Fibroblast of the conjunctiva (primary cell): Measurements from ENCODE around the gene PSD2.
"Not testable (repeated sequence)": the region's sequence is repeated elsewhere in the genome, so short reads cannot be mapped to it uniquely, and the experiment has no call there.

ENCODE experiments used
- DNase-seq: peaks from one replicate; pipeline ENCODE4 v3.0.0-alpha.2; 2010; ENCODE audit warnings: low read depth

PSD2 gene

GRCh38 chr5:139792218-139792617 lies 3.4 kb upstream of the PSD2 start:
- DNase-seq, result no peak

- not testable (repeated sequence) for DNase-seq
Measured at GRCh38 chr5:139792655-139793054, 3.0 kb upstream of the PSD2 start.

DNA sequence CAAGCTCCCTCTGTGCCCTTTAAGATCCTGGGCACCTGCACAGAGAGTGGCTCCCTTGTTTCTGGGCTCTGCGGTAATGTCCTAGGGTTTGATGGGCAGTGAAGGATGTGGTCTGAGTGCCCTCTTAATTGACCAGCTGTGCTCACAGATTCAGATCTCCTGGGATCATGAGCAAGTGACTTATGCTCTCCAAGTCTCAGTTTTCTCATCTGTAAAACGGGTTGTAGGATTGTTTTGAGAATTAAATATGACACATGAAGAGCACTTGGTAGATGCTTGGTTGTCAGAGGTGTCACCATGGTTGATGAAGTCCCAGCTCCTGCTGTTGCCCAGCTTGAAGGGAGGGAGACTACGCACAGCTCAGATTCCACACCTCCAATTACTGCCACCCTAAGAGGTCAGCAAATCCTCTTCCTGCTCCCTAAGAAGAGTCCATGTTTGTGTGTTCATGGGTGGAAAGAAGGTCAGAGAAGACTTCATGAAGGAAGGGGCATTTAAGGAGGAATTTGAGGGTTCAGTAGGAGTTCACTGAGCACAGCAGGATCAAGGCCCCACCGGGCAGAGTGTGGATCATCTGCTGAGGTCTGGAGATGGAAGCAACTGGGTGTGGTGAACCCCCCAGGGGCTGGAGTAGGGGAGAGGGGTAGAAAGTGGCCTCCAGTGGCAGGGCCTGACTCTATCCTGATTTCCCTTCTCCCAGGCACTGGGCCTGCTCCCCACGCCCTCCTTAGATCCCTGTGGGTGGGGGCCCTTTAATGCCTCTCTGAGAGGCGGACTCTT lies 1.4 kb upstream of the PSD2 start:
- DNase-seq, result no peak

- DNase-seq, result no peak
Measured at GRCh38 chr5:139796061-139796806, 626 bp downstream of the PSD2 start.

- DNase-seq, result no peak
Measured at GRCh38 chr5:139797335-139797734, 1.7 kb downstream of the PSD2 start.

GRCh38 chr5:139797856-139798510 lies 2.4 kb downstream of the PSD2 start:
- no peak for DNase-seq

- DNase-seq, result no peak
Measured at GRCh38 chr5:139798883-139799282, 3.3 kb downstream of the PSD2 start.

DNA sequence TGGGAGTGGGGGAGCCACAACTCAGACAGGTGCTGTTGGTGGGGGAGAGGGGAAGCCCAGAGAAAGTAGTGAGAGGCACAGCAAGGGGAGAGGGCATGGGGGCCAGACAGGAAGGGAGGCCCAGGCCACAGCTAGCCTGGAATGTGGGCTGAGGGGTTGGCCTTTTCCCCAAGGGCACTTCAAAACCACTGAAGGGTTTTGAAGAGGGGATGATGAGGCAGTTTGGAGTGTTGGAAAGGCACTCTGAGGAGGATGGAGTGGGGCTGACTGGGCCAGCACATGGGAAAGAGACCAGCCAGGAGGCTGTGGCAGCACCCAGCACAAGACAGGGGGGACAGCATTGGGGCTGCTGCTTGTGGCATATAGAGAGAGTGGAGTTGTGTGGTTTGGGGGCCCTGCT lies 3.8 kb downstream of the PSD2 start:
- no peak for DNase-seq

DNA sequence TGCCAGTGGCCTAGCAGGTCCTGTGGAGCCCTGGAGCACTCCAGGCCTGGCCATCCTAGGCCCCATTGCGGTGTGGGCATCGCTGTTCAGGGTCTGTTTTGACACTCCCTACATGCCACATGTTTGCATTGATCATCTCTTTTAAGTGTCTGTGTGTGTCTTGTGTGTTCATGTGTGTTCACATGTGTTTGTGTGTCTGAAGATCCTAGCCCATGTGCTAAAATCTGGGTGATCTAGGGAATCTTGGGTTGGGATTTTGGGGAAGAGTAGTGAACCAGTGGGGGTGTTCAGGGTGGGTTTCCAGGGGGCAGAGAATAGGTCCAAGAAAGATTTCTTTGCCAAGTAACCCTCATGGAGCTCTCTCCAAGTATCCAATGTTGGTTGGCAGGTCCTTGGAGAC lies 8.4 kb downstream of the PSD2 start:
- no peak for DNase-seq

DNA sequence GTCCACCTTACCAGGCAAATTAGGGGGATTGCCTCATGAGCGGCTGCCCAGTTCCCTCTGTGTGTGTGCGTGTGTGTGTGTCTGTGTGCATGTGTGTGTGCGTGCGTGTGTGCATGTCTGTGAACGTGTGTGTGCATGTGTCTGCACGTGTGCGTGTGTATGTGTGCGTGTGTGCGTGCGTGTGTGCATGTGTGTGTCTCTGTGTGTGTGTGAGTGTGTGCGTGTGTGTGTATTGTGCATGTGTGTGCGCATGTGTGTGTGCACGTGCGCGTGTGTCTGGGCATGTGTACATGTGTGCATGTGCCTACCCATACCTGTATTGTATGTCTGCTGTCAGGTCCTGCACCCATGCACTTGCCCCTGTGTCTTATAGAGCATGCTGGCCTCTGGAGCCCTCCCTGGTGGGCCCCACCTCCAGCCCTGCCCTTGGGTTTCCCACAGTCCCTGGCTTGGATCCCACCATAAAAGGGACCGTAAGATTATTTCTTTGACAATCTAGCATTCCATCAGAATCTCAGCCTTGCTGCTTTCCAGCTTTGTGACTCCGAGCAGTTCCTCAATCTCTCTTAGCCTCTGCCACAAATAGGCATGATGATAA lies 9.3 kb downstream of the PSD2 start:
- DNase-seq, result no peak

- no peak for DNase-seq
Measured at GRCh38 chr5:139805545-139805944, 9.9 kb downstream of the PSD2 start.

DNA sequence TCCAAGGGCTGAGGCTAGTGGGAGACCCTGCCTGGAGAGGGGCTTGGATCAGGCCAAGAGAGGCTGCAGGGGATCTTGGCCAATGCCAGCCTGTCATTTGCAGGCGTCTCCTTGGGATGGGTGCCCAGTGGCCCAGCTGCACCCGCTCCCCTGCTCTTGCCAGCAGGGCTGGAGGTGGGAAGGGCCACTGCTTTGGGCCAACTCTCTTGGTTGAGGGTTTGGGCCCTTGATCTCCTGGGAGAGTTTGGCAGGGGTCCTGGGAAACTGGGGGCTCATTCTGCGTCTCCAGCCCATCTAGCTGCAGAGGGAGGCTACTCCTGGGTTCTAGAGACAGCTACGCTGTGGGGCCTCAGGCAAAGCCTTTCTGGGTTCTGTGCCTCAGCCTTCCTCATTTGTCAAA lies 10.5 kb downstream of the PSD2 start:
- DNase-seq, result no peak

- DNase-seq, result no peak
Measured at GRCh38 chr5:139806726-139807646, 11.4 kb downstream of the PSD2 start.

- DNase-seq, result no peak
Measured at GRCh38 chr5:139807647-139808030, 12.0 kb downstream of the PSD2 start.

DNA sequence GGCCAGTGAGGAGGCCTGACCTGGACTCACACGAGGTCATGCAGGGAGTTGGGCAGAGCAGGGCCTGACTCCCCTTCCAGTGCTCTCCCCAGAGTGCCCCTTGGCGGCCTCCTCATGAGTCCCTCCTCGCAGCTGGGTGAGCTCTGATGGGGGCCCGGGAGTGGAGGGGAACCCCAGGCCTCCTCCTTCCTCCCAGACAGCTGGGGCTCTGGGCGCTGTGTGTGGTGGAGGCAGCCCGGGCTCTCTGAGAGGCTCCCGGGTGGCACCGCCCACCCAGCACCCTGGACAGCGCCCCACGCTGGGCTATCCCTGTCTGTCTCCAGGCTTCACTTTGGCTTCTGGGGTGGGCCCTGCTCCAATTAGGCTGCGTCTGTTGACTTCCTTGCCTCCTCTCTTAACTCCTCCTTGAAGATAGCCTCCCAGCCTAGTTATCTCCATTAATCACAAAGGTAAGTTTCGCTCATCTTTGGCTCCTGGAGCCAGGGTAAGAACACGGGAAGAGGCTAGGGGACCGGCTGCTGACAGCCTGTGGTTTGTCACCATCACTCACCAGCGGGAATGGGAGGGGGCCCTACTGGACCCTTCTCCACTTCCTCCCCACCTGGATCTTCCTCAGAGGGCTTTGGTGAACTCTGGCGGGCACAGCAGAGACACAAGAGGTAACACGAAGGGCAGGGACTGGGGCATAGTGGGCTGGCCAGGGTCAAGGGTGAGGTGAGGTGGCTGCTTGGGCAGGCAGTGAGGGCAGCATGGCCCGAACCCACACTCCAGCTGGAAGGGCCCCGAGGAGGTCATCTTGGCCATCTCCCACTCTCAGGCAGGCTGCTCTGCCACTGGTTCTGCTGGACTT lies 13.1 kb downstream of the PSD2 start:
- DNase-seq, result no peak

DNA sequence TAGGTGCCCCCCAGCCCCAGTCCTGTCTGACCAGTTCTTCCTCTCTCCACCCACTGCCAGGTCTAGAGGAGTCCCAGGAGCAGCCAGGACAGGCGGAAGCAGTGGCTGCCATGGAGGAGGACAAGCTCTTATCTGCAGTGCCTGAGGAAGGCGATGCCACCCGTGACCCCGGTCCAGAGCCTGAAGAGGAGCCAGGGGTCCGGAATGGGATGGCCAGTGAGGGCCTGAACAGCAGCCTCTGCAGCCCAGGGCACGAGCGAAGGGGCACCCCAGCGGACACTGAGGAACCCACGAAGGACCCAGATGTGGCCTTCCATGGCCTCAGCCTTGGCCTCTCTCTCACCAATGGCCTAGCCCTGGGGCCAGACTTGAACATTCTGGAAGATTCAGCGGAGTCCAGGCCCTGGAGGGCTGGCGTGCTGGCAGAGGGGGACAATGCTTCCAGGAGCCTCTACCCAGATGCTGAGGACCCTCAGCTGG lies 13.8 kb downstream of the PSD2 start:
- DNase-seq, result no peak

- DNase-seq, result no peak
Measured at GRCh38 chr5:139810341-139811273, 15.0 kb downstream of the PSD2 start.

DNA sequence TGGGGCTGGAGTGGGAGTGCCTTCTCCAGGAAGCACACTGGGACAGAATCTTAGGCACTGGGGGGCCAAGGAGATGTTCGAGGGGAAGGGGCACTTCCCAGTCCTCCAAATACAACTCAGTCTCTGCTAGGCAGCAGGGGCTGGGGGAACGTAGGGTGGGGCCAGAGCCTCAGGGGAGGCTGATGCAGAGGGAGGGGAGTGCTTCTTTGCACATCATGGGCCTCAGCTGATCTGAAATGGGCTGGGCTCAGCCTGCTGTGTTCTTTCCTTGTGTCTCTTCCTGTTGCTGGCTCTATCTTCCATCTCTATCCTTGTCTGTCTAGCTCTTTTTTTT lies 15.6 kb downstream of the PSD2 start:
- no peak for DNase-seq

GRCh38 chr5:139812323-139812722 lies 16.7 kb downstream of the PSD2 start:
- DNase-seq, result no peak
